ENCODE measurements around the gene TUBGCP4.

- TF ChIP-seq, protein P1, sequence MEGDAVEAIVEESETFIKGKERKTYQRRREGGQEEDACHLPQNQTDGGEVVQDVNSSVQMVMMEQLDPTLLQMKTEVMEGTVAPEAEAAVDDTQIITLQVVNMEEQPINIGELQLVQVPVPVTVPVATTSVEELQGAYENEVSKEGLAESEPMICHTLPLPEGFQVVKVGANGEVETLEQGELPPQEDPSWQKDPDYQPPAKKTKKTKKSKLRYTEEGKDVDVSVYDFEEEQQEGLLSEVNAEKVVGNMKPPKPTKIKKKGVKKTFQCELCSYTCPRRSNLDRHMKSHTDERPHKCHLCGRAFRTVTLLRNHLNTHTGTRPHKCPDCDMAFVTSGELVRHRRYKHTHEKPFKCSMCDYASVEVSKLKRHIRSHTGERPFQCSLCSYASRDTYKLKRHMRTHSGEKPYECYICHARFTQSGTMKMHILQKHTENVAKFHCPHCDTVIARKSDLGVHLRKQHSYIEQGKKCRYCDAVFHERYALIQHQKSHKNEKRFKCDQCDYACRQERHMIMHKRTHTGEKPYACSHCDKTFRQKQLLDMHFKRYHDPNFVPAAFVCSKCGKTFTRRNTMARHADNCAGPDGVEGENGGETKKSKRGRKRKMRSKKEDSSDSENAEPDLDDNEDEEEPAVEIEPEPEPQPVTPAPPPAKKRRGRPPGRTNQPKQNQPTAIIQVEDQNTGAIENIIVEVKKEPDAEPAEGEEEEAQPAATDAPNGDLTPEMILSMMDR (conservative IDR thresholded peaks at IDR 0.05; ENCODE audit: low read depth, low read length) = no peak
- no peak for TF ChIP-seq EZH2 (IDR thresholded peaks at IDR 0.05; ENCODE audit: borderline replicate concordance, low read depth, low read length, poor library complexity, severe bottlenecking)
Observed at GRCh38 chr15:43420876-43421275, 50.0 kb downstream of the TUBGCP4 start.

Measured in A673 (cell line).